SK-N-SH treated with all-trans-retinoic acid at 6 μM for 48 hours (cell line): ENCODE measurements around the gene ZNF624.

Source experiments
- ARNTL ChIP-seq: fragments of 450-650 bp; formaldehyde crosslinking; IDR thresholded peaks from 2 replicates; pipeline ENCODE4 v1.5.0; 2020; ENCODE audit warnings: low read depth, mild to moderate bottlenecking, moderate library complexity, borderline replicate concordance
- CSDC2 ChIP-seq: fragments of 250-450 bp; sonication (Bioruptor Pico); IDR thresholded peaks from 2 replicates; pipeline ENCODE4 v1.5.0; 2020; ENCODE audit warnings: mild to moderate bottlenecking, moderate library complexity
- ISL1 ChIP-seq: fragments of 250-450 bp; sonication (Bioruptor Pico); IDR thresholded peaks from 2 replicates; pipeline ENCODE4 v2.1.2; 2022; ENCODE audit warnings: mild to moderate bottlenecking, moderate library complexity
- OSR1 ChIP-seq: fragments of 250-450 bp; sonication (Bioruptor Pico); IDR thresholded peaks from 2 replicates; pipeline ENCODE4 v1.8.0; 2022; ENCODE audit warnings: moderate library complexity, mild to moderate bottlenecking, inconsistent platforms
- PATZ1 ChIP-seq: fragments of 250-450 bp; sonication (Bioruptor Pico); IDR thresholded peaks from 2 replicates; pipeline ENCODE4 v1.8.0; 2020; ENCODE audit warnings: mild to moderate bottlenecking, moderate library complexity, borderline replicate concordance
- PPARA ChIP-seq: fragments of 250-450 bp; sonication (Bioruptor Pico); IDR thresholded peaks from 2 replicates; pipeline ENCODE4 v1.5.0; 2020; ENCODE audit warnings: mild to moderate bottlenecking, borderline replicate concordance
- TCF4 ChIP-seq: fragments of 250-450 bp; sonication (Bioruptor Pico); IDR thresholded peaks from 2 replicates; pipeline ENCODE4 v1.8.0; 2021; ENCODE audit warnings: mild to moderate bottlenecking, moderate library complexity, borderline replicate concordance
- TOX ChIP-seq: fragments of 250-450 bp; sonication (Bioruptor Pico); IDR thresholded peaks from 2 replicates; pipeline ENCODE4 v1.8.0; 2021; ENCODE audit warnings: mild to moderate bottlenecking, moderate library complexity, borderline replicate concordance
- ZC3H10 ChIP-seq: fragments of 250-450 bp; sonication (Bioruptor Pico); IDR thresholded peaks from 2 replicates; pipeline ENCODE4 v1.5.1; 2021; ENCODE audit warnings: mild to moderate bottlenecking, moderate library complexity
- ZFP3 ChIP-seq: fragments of 250-450 bp; sonication (Bioruptor Pico); IDR thresholded peaks from 2 replicates; pipeline ENCODE4 v1.5.0; 2020; ENCODE audit warnings: mild to moderate bottlenecking, moderate library complexity
- ZFP30 ChIP-seq: fragments of 450-650 bp; formaldehyde crosslinking; IDR thresholded peaks from 2 replicates; pipeline ENCODE4 v1.5.0; 2022; ENCODE audit warnings: mild to moderate bottlenecking, moderate library complexity
- ZNF70 ChIP-seq: fragments of 450-650 bp; formaldehyde crosslinking; IDR thresholded peaks from 2 replicates; pipeline ENCODE4 v1.5.0; 2020; ENCODE audit warnings: mild to moderate bottlenecking, moderate library complexity
- TF ChIP-seq, protein P1 (sequence below): fragments of 250-450 bp; sonication (Bioruptor Pico); IDR thresholded peaks from 2 replicates; pipeline ENCODE4 v1.5.1; 2020; ENCODE audit warnings: low read depth, mild to moderate bottlenecking, moderate library complexity
- TF ChIP-seq, protein P2 (sequence below): fragments of 250-450 bp; sonication (Bioruptor Pico); IDR thresholded peaks from 2 replicates; pipeline ENCODE4 v1.8.0; 2021; ENCODE audit warnings: low read depth, mild to moderate bottlenecking, moderate library complexity, borderline replicate concordance

DNA sequence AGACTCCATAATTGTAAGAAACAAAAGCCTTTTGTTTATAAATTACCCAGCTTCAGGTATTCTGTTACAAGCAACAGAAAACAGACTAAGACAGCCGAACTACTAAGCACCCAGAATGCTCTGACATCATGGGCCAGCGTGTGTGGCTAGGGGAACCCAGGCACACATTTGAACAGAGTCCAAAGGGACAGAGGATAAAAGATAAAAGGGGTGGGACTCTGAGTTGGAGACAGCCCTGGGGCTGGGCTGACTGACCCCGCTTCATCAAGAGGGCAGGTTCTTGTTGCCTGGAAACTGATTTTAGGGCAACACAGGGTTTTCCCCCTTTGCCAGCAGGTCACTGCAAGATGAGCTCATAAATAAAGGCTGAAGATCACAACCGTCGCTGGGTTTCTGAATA lies 54.1 kb downstream of the ZNF624 start:
- TF ChIP-seq TCF4 (CRISPR knock-in tag): no peak
- no peak for TF ChIP-seq ZNF70 (CRISPR knock-in tag)
- TF ChIP-seq, protein P1, sequence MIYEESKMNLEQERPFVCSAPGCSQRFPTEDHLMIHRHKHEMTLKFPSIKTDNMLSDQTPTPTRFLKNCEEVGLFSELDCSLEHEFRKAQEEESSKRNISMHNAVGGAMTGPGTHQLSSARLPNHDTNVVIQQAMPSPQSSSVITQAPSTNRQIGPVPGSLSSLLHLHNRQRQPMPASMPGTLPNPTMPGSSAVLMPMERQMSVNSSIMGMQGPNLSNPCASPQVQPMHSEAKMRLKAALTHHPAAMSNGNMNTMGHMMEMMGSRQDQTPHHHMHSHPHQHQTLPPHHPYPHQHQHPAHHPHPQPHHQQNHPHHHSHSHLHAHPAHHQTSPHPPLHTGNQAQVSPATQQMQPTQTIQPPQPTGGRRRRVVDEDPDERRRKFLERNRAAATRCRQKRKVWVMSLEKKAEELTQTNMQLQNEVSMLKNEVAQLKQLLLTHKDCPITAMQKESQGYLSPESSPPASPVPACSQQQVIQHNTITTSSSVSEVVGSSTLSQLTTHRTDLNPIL (CRISPR knock-in tag): no peak
- no peak for TF ChIP-seq PATZ1 (CRISPR knock-in tag)
- TF ChIP-seq PPARA (CRISPR knock-in tag): no peak
- TF ChIP-seq, protein P2, sequence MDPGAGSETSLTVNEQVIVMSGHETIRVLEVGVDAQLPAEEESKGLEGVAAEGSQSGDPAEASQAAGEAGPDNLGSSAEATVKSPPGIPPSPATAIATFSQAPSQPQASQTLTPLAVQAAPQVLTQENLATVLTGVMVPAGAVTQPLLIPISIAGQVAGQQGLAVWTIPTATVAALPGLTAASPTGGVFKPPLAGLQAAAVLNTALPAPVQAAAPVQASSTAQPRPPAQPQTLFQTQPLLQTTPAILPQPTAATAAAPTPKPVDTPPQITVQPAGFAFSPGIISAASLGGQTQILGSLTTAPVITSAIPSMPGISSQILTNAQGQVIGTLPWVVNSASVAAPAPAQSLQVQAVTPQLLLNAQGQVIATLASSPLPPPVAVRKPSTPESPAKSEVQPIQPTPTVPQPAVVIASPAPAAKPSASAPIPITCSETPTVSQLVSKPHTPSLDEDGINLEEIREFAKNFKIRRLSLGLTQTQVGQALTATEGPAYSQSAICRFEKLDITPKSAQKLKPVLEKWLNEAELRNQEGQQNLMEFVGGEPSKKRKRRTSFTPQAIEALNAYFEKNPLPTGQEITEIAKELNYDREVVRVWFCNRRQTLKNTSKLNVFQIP (CRISPR knock-in tag): no peak
- TF ChIP-seq ARNTL (CRISPR knock-in tag): no peak
- TF ChIP-seq CSDC2 (CRISPR knock-in tag): no peak
- TF ChIP-seq ZFP30 (CRISPR knock-in tag): no peak
- TF ChIP-seq ISL1 (CRISPR knock-in tag): no peak
- no peak for TF ChIP-seq ZC3H10 (CRISPR knock-in tag)
- no peak for TF ChIP-seq ZFP3 (CRISPR knock-in tag)
- TF ChIP-seq TOX (CRISPR knock-in tag): no peak
- no peak for TF ChIP-seq OSR1
